ENCODE data around the gene GRM2.

GRM2 gene

DNA sequence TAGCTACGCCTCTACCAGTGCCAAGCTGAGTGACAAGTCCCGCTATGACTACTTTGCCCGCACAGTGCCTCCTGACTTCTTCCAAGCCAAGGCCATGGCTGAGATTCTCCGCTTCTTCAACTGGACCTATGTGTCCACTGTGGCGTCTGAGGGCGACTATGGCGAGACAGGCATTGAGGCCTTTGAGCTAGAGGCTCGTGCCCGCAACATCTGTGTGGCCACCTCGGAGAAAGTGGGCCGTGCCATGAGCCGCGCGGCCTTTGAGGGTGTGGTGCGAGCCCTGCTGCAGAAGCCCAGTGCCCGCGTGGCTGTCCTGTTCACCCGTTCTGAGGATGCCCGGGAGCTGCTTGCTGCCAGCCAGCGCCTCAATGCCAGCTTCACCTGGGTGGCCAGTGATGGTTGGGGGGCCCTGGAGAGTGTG lies 5.7 kb downstream of the GRM2 start:
- ChIA-PET POLR2A (ENCODE audit: low non-redundant PET) (no interaction called here), CTCF (no interaction called here)
- TF ChIP-seq, protein P1, sequence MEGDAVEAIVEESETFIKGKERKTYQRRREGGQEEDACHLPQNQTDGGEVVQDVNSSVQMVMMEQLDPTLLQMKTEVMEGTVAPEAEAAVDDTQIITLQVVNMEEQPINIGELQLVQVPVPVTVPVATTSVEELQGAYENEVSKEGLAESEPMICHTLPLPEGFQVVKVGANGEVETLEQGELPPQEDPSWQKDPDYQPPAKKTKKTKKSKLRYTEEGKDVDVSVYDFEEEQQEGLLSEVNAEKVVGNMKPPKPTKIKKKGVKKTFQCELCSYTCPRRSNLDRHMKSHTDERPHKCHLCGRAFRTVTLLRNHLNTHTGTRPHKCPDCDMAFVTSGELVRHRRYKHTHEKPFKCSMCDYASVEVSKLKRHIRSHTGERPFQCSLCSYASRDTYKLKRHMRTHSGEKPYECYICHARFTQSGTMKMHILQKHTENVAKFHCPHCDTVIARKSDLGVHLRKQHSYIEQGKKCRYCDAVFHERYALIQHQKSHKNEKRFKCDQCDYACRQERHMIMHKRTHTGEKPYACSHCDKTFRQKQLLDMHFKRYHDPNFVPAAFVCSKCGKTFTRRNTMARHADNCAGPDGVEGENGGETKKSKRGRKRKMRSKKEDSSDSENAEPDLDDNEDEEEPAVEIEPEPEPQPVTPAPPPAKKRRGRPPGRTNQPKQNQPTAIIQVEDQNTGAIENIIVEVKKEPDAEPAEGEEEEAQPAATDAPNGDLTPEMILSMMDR (conservative IDR thresholded peaks at IDR 0.05; ENCODE audit: low read depth), result no peak
- no peak overlapping the region for H3K27ac ChIP-seq
- DNase-seq (ENCODE audit: low spot score), result no peak

DNA sequence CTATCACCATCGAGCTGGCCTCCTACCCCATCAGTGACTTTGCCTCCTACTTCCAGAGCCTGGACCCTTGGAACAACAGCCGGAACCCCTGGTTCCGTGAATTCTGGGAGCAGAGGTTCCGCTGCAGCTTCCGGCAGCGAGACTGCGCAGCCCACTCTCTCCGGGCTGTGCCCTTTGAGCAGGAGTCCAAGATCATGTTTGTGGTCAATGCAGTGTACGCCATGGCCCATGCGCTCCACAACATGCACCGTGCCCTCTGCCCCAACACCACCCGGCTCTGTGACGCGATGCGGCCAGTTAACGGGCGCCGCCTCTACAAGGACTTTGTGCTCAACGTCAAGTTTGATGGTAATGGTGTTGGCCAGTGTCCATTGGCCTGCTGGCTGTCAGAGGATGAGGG lies 6.1 kb downstream of the GRM2 start:
- POLR2A ChIA-PET (ENCODE audit: low non-redundant PET), result no interaction called here
- CTCF ChIA-PET, result no interaction called here
- no peak overlapping the region for H3K27ac ChIP-seq
- TF ChIP-seq, protein P1 (conservative IDR thresholded peaks at IDR 0.05; ENCODE audit: low read depth), result no peak
- no peak for DNase-seq (ENCODE audit: low spot score)

DNA sequence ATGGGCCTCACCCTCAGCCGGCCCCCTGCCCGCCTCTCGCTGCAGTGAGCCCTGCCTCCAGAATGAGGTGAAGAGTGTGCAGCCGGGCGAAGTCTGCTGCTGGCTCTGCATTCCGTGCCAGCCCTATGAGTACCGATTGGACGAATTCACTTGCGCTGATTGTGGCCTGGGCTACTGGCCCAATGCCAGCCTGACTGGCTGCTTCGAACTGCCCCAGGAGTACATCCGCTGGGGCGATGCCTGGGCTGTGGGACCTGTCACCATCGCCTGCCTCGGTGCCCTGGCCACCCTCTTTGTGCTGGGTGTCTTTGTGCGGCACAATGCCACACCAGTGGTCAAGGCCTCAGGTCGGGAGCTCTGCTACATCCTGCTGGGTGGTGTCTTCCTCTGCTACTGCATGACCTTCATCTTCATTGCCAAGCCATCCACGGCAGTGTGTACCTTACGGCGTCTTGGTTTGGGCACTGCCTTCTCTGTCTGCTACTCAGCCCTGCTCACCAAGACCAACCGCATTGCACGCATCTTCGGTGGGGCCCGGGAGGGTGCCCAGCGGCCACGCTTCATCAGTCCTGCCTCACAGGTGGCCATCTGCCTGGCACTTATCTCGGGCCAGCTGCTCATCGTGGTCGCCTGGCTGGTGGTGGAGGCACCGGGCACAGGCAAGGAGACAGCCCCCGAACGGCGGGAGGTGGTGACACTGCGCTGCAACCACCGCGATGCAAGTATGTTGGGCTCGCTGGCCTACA lies 8.5 kb downstream of the GRM2 start:
- DNase-seq (ENCODE audit: low spot score), result no peak
- POLR2A ChIA-PET (ENCODE audit: low non-redundant PET), result no interaction called here
- H3K27ac ChIP-seq, result no peak overlapping the region
- TF ChIP-seq, protein P1 (conservative IDR thresholded peaks at IDR 0.05; ENCODE audit: low read depth), result no peak
- CTCF ChIA-PET, result no interaction called here

DNA sequence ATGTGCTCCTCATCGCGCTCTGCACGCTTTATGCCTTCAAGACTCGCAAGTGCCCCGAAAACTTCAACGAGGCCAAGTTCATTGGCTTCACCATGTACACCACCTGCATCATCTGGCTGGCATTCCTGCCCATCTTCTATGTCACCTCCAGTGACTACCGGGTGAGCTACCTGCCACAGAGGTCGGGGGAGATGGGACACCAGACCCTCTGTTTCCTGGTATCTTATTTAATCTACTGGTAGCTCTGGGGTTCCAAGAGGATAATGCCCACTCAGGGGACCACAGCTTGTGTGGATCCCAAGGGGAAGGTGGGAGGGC lies 9.1 kb downstream of the GRM2 start:
- no peak overlapping the region for H3K27ac ChIP-seq
- POLR2A ChIA-PET (ENCODE audit: low non-redundant PET), result no interaction called here
- no peak for DNase-seq (ENCODE audit: low spot score)
- CTCF ChIA-PET, result no interaction called here
- TF ChIP-seq, protein P1 (conservative IDR thresholded peaks at IDR 0.05; ENCODE audit: low read depth), result no peak

GRCh38 chr3:51716805-51717204 lies 9.9 kb downstream of the GRM2 start:
- ChIA-PET POLR2A (ENCODE audit: low non-redundant PET) (no interaction called here), CTCF (no interaction called here)
- TF ChIP-seq, protein P1 (conservative IDR thresholded peaks at IDR 0.05; ENCODE audit: low read depth), result no peak
- DNase-seq (ENCODE audit: low spot score), result no peak
- H3K27ac ChIP-seq, result no peak overlapping the region

- H3K27ac ChIP-seq, result no peak overlapping the region
- ChIA-PET CTCF (no interaction called here), POLR2A (ENCODE audit: low non-redundant PET) (no interaction called here)
- TF ChIP-seq, protein P1 (conservative IDR thresholded peaks at IDR 0.05; ENCODE audit: low read depth), result no peak
- DNase-seq (ENCODE audit: low spot score), result no peak
These were observed 10.6 kb downstream of the GRM2 start for GRCh38 chr3:51717446-51717845.
